Karpas-422 (cell line): ENCODE results near the gene GABBR2. TPM values are rescaled to one million over a fixed set of nuclear protein-coding genes. Genes with fewer than 3 reads are reported as not detected.
"Not testable (repeated sequence)": the region's sequence is repeated elsewhere in the genome, so short reads cannot be mapped to it uniquely, and the experiment has no call there.

Experiments used
- DNase-seq: peaks from one replicate; pipeline ENCODE4 v3.0.0-alpha.2; 2015
- H2AFZ ChIP-seq: fragments of 200-600 bp; sonication (generic); 2 replicates; pipeline ENCODE4 v1.6.1; 2014; ENCODE audit warnings: antibody characterized with exemption, low read length, mixed read lengths
- H3K27ac ChIP-seq: fragments of 200-600 bp; sonication (generic); 2 replicates; pipeline ENCODE4 v1.5.1; 2014; ENCODE audit warnings: mild to moderate bottlenecking, low read length, moderate library complexity
- H3K27me3 ChIP-seq: fragments of 200-600 bp; sonication (generic); 2 replicates; pipeline ENCODE4 v1.6.1; 2014; ENCODE audit warnings: low read length, mixed read lengths
- H3K36me3 ChIP-seq: fragments of 200-600 bp; sonication (generic); 2 replicates; pipeline ENCODE4 v1.6.1; 2014; ENCODE audit warnings: low read length, mixed read lengths; ENCODE audit not compliant: insufficient read depth
- H3K4me1 ChIP-seq: fragments of 200-600 bp; sonication (generic); 2 replicates; pipeline ENCODE4 v1.6.1; 2014; ENCODE audit warnings: mild to moderate bottlenecking, low read length, mixed read lengths
- H3K4me2 ChIP-seq: fragments of 200-600 bp; sonication (generic); 2 replicates; pipeline ENCODE4 v1.6.1; 2014; ENCODE audit warnings: low read length, low read depth, mild to moderate bottlenecking; ENCODE audit not compliant: poor library complexity, severe bottlenecking
- H3K4me3 ChIP-seq: fragments of 200-600 bp; sonication (generic); 2 replicates; pipeline ENCODE4 v1.5.1; 2014; ENCODE audit warnings: mild to moderate bottlenecking, antibody characterized with exemption, low read length, mixed read lengths
- H3K79me2 ChIP-seq: fragments of 200-600 bp; sonication (generic); 2 replicates; pipeline ENCODE4 v1.6.1; 2014; ENCODE audit warnings: mild to moderate bottlenecking, low read length, mixed read lengths
- H3K9ac ChIP-seq: fragments of 200-600 bp; sonication (generic); 2 replicates; pipeline ENCODE4 v1.6.0; 2014; ENCODE audit warnings: low read length
- H3K9me2 ChIP-seq: fragments of 200-600 bp; sonication (generic), shearing (Covaris generic); replicated peaks from 2 replicates; pipeline ENCODE4 v1.6.0; 2014; ENCODE audit warnings: mild to moderate bottlenecking, low read length, moderate library complexity; ENCODE audit not compliant: insufficient read depth
- H3K9me3 ChIP-seq: fragments of 300-700, 200-600 bp; sonication (generic); 2 replicates; pipeline ENCODE4 v1.6.1; 2014; ENCODE audit warnings: low read length, mixed read lengths
- H4K20me1 ChIP-seq: fragments of 200-600 bp; sonication (generic); 2 replicates; pipeline ENCODE4 v1.6.1; 2014; ENCODE audit warnings: mild to moderate bottlenecking, antibody characterized with exemption, low read length, low read depth; ENCODE audit not compliant: insufficient read depth
- total RNA-seq: library from RNA; depleted of rRNA; stranded (reverse); fragments of >200 nt; shearing (Covaris generic); gene quantifications from 2 replicates; pipeline ENCODE4 v1.2.3, GENCODE V29; 2014; ENCODE audit warnings: low replicate concordance

Gene GABBR2
- total RNA-seq, 1 experiment from 2014 or later, result 0.30 TPM

- DNase-seq, result no peak
- no peak overlapping the region for H3K27ac ChIP-seq
- no peaks in the 10 kb centered on the region for H3K9me2 ChIP-seq
- no peaks in the 10 kb centered on the region for H3K9me3 ChIP-seq
- H3K9ac ChIP-seq, result no peak overlapping the region
- H3K4me1 ChIP-seq, result no peaks in the 10 kb centered on the region
- H3K4me3 ChIP-seq, result no peak overlapping the region
- no peaks in the 10 kb centered on the region for H3K79me2 ChIP-seq
- H3K27me3 ChIP-seq, result no peaks in the 10 kb centered on the region
- no peaks in the 10 kb centered on the region for H3K36me3 ChIP-seq
- no peaks in the 10 kb centered on the region for H4K20me1 ChIP-seq
- no peak overlapping the region for H2AFZ ChIP-seq
- H3K4me2 ChIP-seq, result no peak overlapping the region
These were observed 49.8 kb downstream of the GABBR2 start for GRCh38 chr9:98658951-98659351.

GRCh38 chr9:98657897-98658296 lies 50.8 kb downstream of the GABBR2 start:
- H3K27ac ChIP-seq, result no peak overlapping the region
- DNase-seq, result no peak
- no peak overlapping the region for H3K4me3 ChIP-seq
- H3K9me3 ChIP-seq, result no peaks in the 10 kb centered on the region
- H2AFZ ChIP-seq, result no peak overlapping the region
- no peak overlapping the region for H3K9ac ChIP-seq
- H3K36me3 ChIP-seq, result no peaks in the 10 kb centered on the region
- H3K9me2 ChIP-seq, result no peaks in the 10 kb centered on the region
- no peaks in the 10 kb centered on the region for H4K20me1 ChIP-seq
- H3K4me2 ChIP-seq, result no peak overlapping the region
- H3K4me1 ChIP-seq, result no peaks in the 10 kb centered on the region
- no peaks in the 10 kb centered on the region for H3K79me2 ChIP-seq
- no peaks in the 10 kb centered on the region for H3K27me3 ChIP-seq

GRCh38 chr9:98656511-98656910 lies 52.2 kb downstream of the GABBR2 start:
- Histone ChIP-seq H3K4me2 (no peak overlapping the region), H2AFZ (no peak overlapping the region), H3K79me2 (no peaks in the 10 kb centered on the region), H3K9me2 (no peaks in the 10 kb centered on the region), H3K4me1 (no peaks in the 10 kb centered on the region), H3K9me3 (no peaks in the 10 kb centered on the region), H3K27me3 (no peaks in the 10 kb centered on the region), H3K27ac (no peak overlapping the region), H3K9ac (no peak overlapping the region), H3K36me3 (no peaks in the 10 kb centered on the region), H4K20me1 (no peaks in the 10 kb centered on the region), H3K4me3 (no peak overlapping the region)
- DNase-seq, result no peak

- not testable (repeated sequence) for H3K27ac ChIP-seq, H3K4me2 ChIP-seq, H3K9me3 ChIP-seq, H3K9ac ChIP-seq, H3K79me2 ChIP-seq, H4K20me1 ChIP-seq, H3K4me3 ChIP-seq, H3K9me2 ChIP-seq, H3K36me3 ChIP-seq, DNase-seq, H3K27me3 ChIP-seq, H3K4me1 ChIP-seq, H2AFZ ChIP-seq
These were observed 53.3 kb downstream of the GABBR2 start for GRCh38 chr9:98655428-98655827.

GRCh38 chr9:98654247-98654646 lies 54.5 kb downstream of the GABBR2 start:
- Histone ChIP-seq H3K9me2 (no peaks in the 10 kb centered on the region), H3K27me3 (no peaks in the 10 kb centered on the region), H3K36me3 (no peaks in the 10 kb centered on the region), H3K79me2 (no peaks in the 10 kb centered on the region), H3K9me3 (no peaks in the 10 kb centered on the region), H3K4me2 (no peak overlapping the region), H3K27ac (no peak overlapping the region), H2AFZ (no peak overlapping the region), H3K4me1 (no peaks in the 10 kb centered on the region), H3K9ac (no peak overlapping the region), H4K20me1 (no peaks in the 10 kb centered on the region), H3K4me3 (no peak overlapping the region)
- no peak for DNase-seq

- Histone ChIP-seq H3K9me3 (no peaks in the 10 kb centered on the region), H3K4me1 (no peaks in the 10 kb centered on the region), H3K27me3 (no peaks in the 10 kb centered on the region), H3K9me2 (no peaks in the 10 kb centered on the region), H3K4me2 (no peak overlapping the region), H3K27ac (no peak overlapping the region), H3K4me3 (no peak overlapping the region), H3K79me2 (no peaks in the 10 kb centered on the region), H3K9ac (no peak overlapping the region), H4K20me1 (no peaks in the 10 kb centered on the region), H3K36me3 (no peaks in the 10 kb centered on the region), H2AFZ (no peak overlapping the region)
- no peak for DNase-seq
These were observed 56.0 kb downstream of the GABBR2 start for GRCh38 chr9:98652741-98653140.

GRCh38 chr9:98652302-98652701 lies 56.4 kb downstream of the GABBR2 start:
- Histone ChIP-seq H3K27me3 (no peaks in the 10 kb centered on the region), H3K4me1 (no peaks in the 10 kb centered on the region), H3K79me2 (no peaks in the 10 kb centered on the region), H4K20me1 (no peaks in the 10 kb centered on the region), H3K9me2 (no peaks in the 10 kb centered on the region), H3K36me3 (no peaks in the 10 kb centered on the region), H3K4me3 (no peak overlapping the region), H3K9me3 (no peaks in the 10 kb centered on the region), H2AFZ (no peak overlapping the region), H3K27ac (no peak overlapping the region), H3K9ac (no peak overlapping the region), H3K4me2 (no peak overlapping the region)
- DNase-seq, result no peak

- no peaks in the 10 kb centered on the region for H3K27me3 ChIP-seq
- no peak overlapping the region for H2AFZ ChIP-seq
- no peaks in the 10 kb centered on the region for H3K9me3 ChIP-seq
- H3K9me2 ChIP-seq, result no peaks in the 10 kb centered on the region
- H3K27ac ChIP-seq, result no peak overlapping the region
- no peak overlapping the region for H3K4me3 ChIP-seq
- H4K20me1 ChIP-seq, result no peaks in the 10 kb centered on the region
- H3K36me3 ChIP-seq, result no peaks in the 10 kb centered on the region
- H3K79me2 ChIP-seq, result no peaks in the 10 kb centered on the region
- H3K4me2 ChIP-seq, result no peak overlapping the region
- no peak for DNase-seq
- H3K9ac ChIP-seq, result no peak overlapping the region
- no peaks in the 10 kb centered on the region for H3K4me1 ChIP-seq
These were observed 61.5 kb downstream of the GABBR2 start for GRCh38 chr9:98647236-98647635.

GRCh38 chr9:98644011-98644410 lies 64.7 kb downstream of the GABBR2 start:
- Histone ChIP-seq H3K4me2 (no peak overlapping the region), H3K9me3 (no peaks in the 10 kb centered on the region), H3K79me2 (no peaks in the 10 kb centered on the region), H3K4me1 (no peaks in the 10 kb centered on the region), H2AFZ (no peak overlapping the region), H3K27me3 (no peaks in the 10 kb centered on the region), H4K20me1 (no peaks in the 10 kb centered on the region), H3K4me3 (no peak overlapping the region), H3K27ac (no peak overlapping the region), H3K36me3 (no peaks in the 10 kb centered on the region), H3K9me2 (no peaks in the 10 kb centered on the region), H3K9ac (no peak overlapping the region)
- no peak for DNase-seq
